T follicular helper cell (primary cell): ENCODE measurements around the gene SMYD4.
A peak's percentile ranks its signal among the peaks of the same experiment; 100 is the strongest.
"Not testable (repeated sequence)": the region's sequence is repeated elsewhere in the genome, so short reads cannot be mapped to it uniquely, and the experiment has no call there.

Experiments
- DNase-seq: peaks from one replicate; pipeline ENCODE4 v3.0.0-alpha.2; 2020; ENCODE audit warnings: low read depth
- total RNA-seq, 2 experiments: gene quantifications; one replicate each; lab custom pipeline; 2026; lab: John Stamatoyannopoulos, UW

SMYD4 gene
- 15.9 to 42.6 reads per million in 2 experiments for total RNA-seq

- peak; percentile 83 for DNase-seq
These were observed at the start of gene SMYD4, which contains the start of gene RPA1 for GRCh38 chr17:1829592-1830257. Gene SMYD4, minus strand, starts transcription at chr17:1829902. Its CDS starts 1,908 bp downstream, at chr17:1827994. Gene RPA1, plus strand, starts transcription at chr17:1830005. Its CDS starts 89 bp downstream, at chr17:1830094.

- DNase-seq: no peak
These were observed 48.9 kb upstream of the SMYD4 start for GRCh38 chr17:1878419-1879121.

- DNase-seq: no peak
These were observed 45.9 kb upstream of the SMYD4 start for GRCh38 chr17:1875597-1875996.

GRCh38 chr17:1873418-1873817 is 43.7 kb upstream of the SMYD4 start:
- DNase-seq: no peak

- no peak for DNase-seq
These were observed 43.3 kb upstream of the SMYD4 start for GRCh38 chr17:1872976-1873375.

GRCh38 chr17:1872254-1872653 is 42.6 kb upstream of the SMYD4 start:
- no peak for DNase-seq

GRCh38 chr17:1871756-1872155 is 42.1 kb upstream of the SMYD4 start:
- DNase-seq: peak; percentile 27

GRCh38 chr17:1870592-1870991 is 40.9 kb upstream of the SMYD4 start:
- no peak for DNase-seq

GRCh38 chr17:1868090-1868489 is 38.4 kb upstream of the SMYD4 start:
- no peak for DNase-seq

- DNase-seq: no peak
These were observed 37.6 kb upstream of the SMYD4 start for GRCh38 chr17:1867307-1867706.

GRCh38 chr17:1865252-1866037 is 35.7 kb upstream of the SMYD4 start:
- peak; percentile 33 for DNase-seq

GRCh38 chr17:1861391-1862010 is 31.8 kb upstream of the SMYD4 start:
- DNase-seq: no peak

- no peak for DNase-seq
These were observed 31.3 kb upstream of the SMYD4 start for GRCh38 chr17:1860978-1861377.

- DNase-seq: not testable (repeated sequence)
These were observed 26.8 kb upstream of the SMYD4 start for GRCh38 chr17:1856462-1856861.

GRCh38 chr17:1853698-1854097 is 24.0 kb upstream of the SMYD4 start:
- no peak for DNase-seq

- no peak for DNase-seq
These were observed 22.6 kb upstream of the SMYD4 start for GRCh38 chr17:1852327-1852726.

- no peak for DNase-seq
These were observed 17.5 kb upstream of the SMYD4 start for GRCh38 chr17:1847191-1847590.

GRCh38 chr17:1843947-1844346 is 14.2 kb upstream of the SMYD4 start:
- DNase-seq: no peak

GRCh38 chr17:1839516-1839915 is 9.8 kb upstream of the SMYD4 start:
- no peak for DNase-seq

- no peak for DNase-seq
These were observed 4.9 kb upstream of the SMYD4 start for GRCh38 chr17:1834380-1835149.

GRCh38 chr17:1830288-1830687 is 586 bp upstream of the SMYD4 start:
- DNase-seq: no peak
